Measurements from ENCODE around the gene PCMT1.

Gene PCMT1

DNA sequence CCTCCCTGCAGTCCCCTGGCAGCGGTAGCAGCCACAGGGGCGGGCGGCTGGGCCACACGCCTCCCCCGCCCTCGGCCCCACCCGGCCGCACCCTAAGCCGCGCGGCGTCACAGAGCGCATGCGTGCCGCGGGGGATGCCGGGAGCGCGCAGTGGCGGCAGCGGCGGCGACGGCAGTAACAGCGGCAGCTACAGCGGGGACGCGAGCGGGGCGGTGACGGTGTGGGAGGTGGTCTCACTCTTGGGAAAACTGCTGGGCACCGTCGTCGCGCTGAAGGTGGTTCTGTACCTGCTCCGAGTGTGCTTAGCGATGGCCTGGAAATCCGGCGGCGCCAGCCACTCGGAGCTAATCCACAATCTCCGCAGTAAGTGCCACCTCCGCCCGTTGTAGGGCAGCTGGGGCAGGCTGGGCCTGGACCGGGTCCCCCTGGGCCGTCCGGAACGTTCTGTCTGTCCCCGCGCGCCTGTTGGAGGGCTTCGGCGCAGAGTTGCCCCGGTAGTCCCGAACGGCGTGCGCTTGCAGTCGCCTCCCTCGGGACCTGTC, at the start of gene PCMT1:
TSS of gene PCMT1 (plus strand) at position 148 of the 542 bp plus-strand sequence. CDS start at position 309, 161 bp downstream.
- peak; percentile 52 for DNase-seq (ENCODE audit: low read depth, low spot score)
- no peaks in the 10 kb centered on the region for H3K27me3 ChIP-seq (ENCODE audit: control insufficient read depth, insufficient read depth, low read length)
- H3K36me3 ChIP-seq (ENCODE audit: control insufficient read depth, insufficient read depth, low read length): no peaks in the 10 kb centered on the region
- H3K4me1 ChIP-seq (ENCODE audit: control insufficient read depth, insufficient read depth, low read length): peaks cover 1% of the 10 kb centered on the region; the same call in 1 of the 2 replicates
- no peak within 1 kb of the TSS for H3K27ac ChIP-seq (ENCODE audit: low read length)
- WGBS (ENCODE audit: insufficient coverage, insufficient read length): no CpG with 5 or more reads among the region's 60 CpGs
- peak within 1 kb of the TSS; percentile 95 for H3K4me3 ChIP-seq (ENCODE audit: low read length)
- H3K9me3 ChIP-seq (ENCODE audit: control insufficient read depth, insufficient read depth, low read length): no peaks in the 10 kb centered on the region

DNA sequence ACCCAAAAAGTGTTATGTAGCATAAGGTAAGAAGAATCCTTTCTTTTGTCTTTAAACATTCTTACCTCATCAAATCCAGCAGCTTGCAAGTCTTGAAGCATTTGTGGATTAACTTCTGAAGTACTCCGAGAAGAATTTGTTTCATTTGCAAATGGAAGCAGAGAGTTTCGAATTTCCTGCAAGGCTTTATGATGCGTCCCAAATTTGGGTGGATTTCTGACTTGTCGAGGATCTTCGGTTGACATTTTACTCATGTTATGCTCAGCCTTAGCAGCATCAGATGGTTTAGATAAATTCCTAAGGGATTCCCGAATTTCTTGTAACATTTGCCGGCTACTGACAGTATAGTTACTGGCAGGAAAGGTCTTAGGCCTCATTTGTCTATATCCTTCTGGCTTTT, 47.8 kb upstream of the PCMT1 start:
- H3K27ac ChIP-seq (ENCODE audit: low read length): no peak overlapping the region
- H3K4me3 ChIP-seq (ENCODE audit: low read length): no peak overlapping the region
- no peaks in the 10 kb centered on the region for H3K9me3 ChIP-seq (ENCODE audit: control insufficient read depth, insufficient read depth, low read length)
- no peaks in the 10 kb centered on the region for H3K36me3 ChIP-seq (ENCODE audit: control insufficient read depth, insufficient read depth, low read length)
- no CpG with 5 or more reads among the region's 7 CpGs for WGBS (ENCODE audit: insufficient coverage, insufficient read length)
- H3K27me3 ChIP-seq (ENCODE audit: control insufficient read depth, insufficient read depth, low read length): no peaks in the 10 kb centered on the region
- H3K4me1 ChIP-seq (ENCODE audit: control insufficient read depth, insufficient read depth, low read length): no peaks in the 10 kb centered on the region
- peak; percentile 7 for DNase-seq (ENCODE audit: low read depth, low spot score)

DNA sequence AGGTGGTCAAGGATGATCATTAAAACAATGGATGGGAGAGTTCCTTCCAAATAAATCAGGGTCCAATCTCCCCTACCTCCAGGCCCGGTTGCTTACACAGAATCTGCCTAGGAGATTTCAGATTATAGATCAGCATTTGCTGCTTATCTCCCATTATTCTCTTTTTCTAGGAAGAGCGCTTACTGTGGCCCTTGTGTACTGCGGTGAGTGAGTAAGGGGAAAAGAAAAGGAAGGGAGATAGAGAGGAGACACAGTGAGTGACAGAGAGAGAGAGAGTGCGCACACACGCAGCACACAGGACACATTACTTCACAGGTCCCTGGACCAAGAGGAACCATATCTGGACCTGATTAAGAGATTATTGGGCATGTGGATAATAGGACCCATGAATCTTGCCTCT, 37.8 kb upstream of the PCMT1 start:
- Histone ChIP-seq H3K27ac (ENCODE audit: low read length) (no peak overlapping the region), H3K4me1 (ENCODE audit: control insufficient read depth, insufficient read depth, low read length) (peaks cover 2% of the 10 kb centered on the region; the same call in 1 of the 2 replicates), H3K9me3 (ENCODE audit: control insufficient read depth, insufficient read depth, low read length) (no peaks in the 10 kb centered on the region), H3K4me3 (ENCODE audit: low read length) (no peak overlapping the region), H3K27me3 (ENCODE audit: control insufficient read depth, insufficient read depth, low read length) (no peaks in the 10 kb centered on the region), H3K36me3 (ENCODE audit: control insufficient read depth, insufficient read depth, low read length) (no peaks in the 10 kb centered on the region; the same call in 1 of the 2 replicates)
- WGBS (ENCODE audit: insufficient coverage, insufficient read length): no CpG with 5 or more reads among the region's 5 CpGs
- DNase-seq (ENCODE audit: low read depth, low spot score): no peak

DNA sequence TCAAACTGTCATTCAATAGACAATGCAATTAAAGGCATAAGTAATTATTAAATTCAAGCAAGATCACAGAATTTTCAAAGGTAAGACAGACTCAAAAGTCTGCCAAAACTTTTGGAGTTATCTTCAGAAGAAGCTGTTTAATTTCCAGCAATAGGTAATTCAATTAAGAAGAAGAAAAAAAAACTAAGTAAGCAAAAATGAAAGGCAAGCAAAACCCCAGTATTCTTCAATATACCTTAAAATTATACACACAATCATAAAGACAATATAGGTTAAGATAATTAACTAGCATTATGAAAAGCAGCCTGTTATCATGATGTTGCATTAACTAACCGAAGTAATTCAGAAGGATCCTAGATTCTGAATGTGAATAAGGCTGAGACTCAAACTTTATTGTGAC, 35.1 kb upstream of the PCMT1 start:
- no peak for DNase-seq (ENCODE audit: low read depth, low spot score)
- WGBS (ENCODE audit: insufficient coverage, insufficient read length): no CpG with 5 or more reads among the region's 1 CpG
- Histone ChIP-seq H3K27ac (ENCODE audit: low read length) (no peak overlapping the region), H3K4me1 (ENCODE audit: control insufficient read depth, insufficient read depth, low read length) (no peaks in the 10 kb centered on the region), H3K9me3 (ENCODE audit: control insufficient read depth, insufficient read depth, low read length) (no peaks in the 10 kb centered on the region), H3K36me3 (ENCODE audit: control insufficient read depth, insufficient read depth, low read length) (no peaks in the 10 kb centered on the region; the same call in 1 of the 2 replicates), H3K4me3 (ENCODE audit: low read length) (no peak overlapping the region), H3K27me3 (ENCODE audit: control insufficient read depth, insufficient read depth, low read length) (no peaks in the 10 kb centered on the region)

DNA sequence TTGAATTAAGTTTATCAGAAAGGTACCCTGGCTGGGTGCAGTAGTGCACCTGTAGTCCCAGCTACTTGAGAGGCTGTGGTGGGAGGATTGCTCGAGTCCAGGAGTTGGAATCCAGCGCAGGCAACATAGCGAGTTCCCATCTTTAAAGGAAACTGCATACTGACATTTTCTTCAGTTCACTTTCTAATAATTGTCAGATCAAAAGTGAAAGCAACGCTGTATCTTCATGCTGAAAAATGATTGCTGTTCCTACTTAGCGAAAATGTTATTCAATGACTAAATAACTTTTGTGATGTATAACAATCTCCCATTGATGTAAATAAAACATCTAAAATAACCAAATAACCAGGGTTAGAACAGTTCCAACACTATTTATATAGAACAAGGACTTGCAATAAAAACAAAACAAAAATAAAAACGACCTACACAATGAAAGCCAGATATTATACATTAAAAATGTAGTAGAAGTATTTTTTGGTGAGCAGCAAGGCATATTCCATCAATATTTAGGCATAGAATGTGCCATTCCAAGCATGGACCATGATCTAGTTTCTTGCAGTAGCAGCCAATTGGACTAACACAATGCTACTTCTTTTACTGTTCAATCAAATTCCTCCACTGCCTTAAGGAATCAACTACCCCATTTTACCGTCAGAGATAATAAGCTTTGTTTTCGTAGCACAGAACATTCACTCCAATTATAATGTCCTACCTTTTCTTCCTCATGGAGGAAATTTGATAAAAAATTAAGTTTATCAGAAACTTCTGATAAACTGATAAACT, 33.2 kb upstream of the PCMT1 start:
- no CpG with 5 or more reads among the region's 8 CpGs for WGBS (ENCODE audit: insufficient coverage, insufficient read length)
- Histone ChIP-seq H3K36me3 (ENCODE audit: control insufficient read depth, insufficient read depth, low read length) (no peaks in the 10 kb centered on the region; the same call in 1 of the 2 replicates), H3K9me3 (ENCODE audit: control insufficient read depth, insufficient read depth, low read length) (no peaks in the 10 kb centered on the region), H3K27ac (ENCODE audit: low read length) (no peak overlapping the region), H3K4me1 (ENCODE audit: control insufficient read depth, insufficient read depth, low read length) (no peaks in the 10 kb centered on the region), H3K4me3 (ENCODE audit: low read length) (peak overlapping the region; percentile 28; the same call in 1 of the 2 replicates), H3K27me3 (ENCODE audit: control insufficient read depth, insufficient read depth, low read length) (no peaks in the 10 kb centered on the region)
- DNase-seq (ENCODE audit: low read depth, low spot score): no peak

DNA sequence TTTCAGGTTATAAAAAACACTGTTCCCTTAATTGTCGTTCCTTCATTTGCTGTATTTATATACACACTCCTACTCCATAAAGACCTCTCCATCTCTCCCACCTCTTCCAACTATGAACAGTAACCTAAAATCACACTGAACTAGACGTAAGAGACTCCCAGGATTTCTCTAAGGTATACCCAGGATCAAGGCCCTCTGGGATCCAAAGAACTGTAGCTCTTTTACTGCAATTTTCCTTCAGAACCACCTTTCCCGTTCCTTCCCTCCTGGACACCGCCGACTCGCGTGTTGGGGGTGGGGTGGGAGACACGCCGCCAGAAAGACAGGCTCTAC, 32.3 kb upstream of the PCMT1 start:
- DNase-seq (ENCODE audit: low read depth, low spot score): no peak
- no peaks in the 10 kb centered on the region for H3K9me3 ChIP-seq (ENCODE audit: control insufficient read depth, insufficient read depth, low read length)
- no peaks in the 10 kb centered on the region for H3K4me1 ChIP-seq (ENCODE audit: control insufficient read depth, insufficient read depth, low read length)
- H3K36me3 ChIP-seq (ENCODE audit: control insufficient read depth, insufficient read depth, low read length): no peaks in the 10 kb centered on the region; the same call in 1 of the 2 replicates
- peak overlapping the region; percentile 87 for H3K4me3 ChIP-seq (ENCODE audit: low read length)
- H3K27ac ChIP-seq (ENCODE audit: low read length): no peak overlapping the region
- WGBS (ENCODE audit: insufficient coverage, insufficient read length): no CpG with 5 or more reads among the region's 9 CpGs
- no peaks in the 10 kb centered on the region for H3K27me3 ChIP-seq (ENCODE audit: control insufficient read depth, insufficient read depth, low read length)

DNA sequence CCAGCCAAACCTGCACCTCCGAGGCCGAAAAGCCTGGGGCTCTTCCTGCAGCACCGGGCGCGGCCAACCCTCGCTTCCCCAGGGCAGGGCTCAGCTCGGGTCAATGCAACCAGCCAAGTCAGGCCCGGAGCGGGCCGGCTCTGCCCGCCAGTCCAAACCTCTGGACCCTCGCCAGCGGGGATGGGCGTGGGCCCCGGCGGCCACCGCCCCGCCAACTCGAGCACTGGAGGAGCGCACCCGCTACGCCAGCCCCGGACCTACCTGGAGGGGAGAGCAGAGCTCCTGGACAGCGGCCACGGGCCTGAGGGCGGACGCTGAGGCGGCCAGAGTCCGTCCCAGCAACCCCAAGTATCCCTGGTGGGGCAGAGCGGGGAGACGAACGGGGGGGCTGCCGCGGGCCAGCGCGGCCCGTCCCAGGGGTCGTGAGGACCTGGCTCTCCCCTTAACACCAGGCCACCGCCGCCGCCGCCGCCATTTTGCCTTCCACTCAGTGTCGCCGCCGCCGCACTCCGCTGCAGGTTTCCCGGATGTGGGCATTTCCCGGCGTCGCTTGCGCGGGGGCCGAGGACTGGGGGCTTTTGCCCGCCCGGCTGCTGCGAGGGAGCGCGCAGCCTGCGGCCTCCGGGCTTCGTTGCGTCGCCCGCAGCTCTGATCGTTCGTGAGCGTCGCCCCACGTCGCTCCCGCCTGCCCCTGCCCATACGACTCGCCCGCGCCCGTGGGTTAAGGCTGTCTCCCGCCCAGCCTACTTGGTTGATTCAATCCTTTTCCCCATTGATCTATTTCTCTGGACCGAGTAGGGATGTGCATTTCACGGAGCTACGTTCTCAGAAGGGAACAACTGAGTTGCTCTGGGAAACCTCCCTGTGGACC, 31.7 kb upstream of the PCMT1 start, which contains the start of gene LATS1:
TSS of gene LATS1 (minus strand) at position 514 of the 871 bp plus-strand sequence. CDS start 15,975 bp downstream, outside the sequence.
- no peaks in the 10 kb centered on the region for H3K4me1 ChIP-seq (ENCODE audit: control insufficient read depth, insufficient read depth, low read length)

DNA sequence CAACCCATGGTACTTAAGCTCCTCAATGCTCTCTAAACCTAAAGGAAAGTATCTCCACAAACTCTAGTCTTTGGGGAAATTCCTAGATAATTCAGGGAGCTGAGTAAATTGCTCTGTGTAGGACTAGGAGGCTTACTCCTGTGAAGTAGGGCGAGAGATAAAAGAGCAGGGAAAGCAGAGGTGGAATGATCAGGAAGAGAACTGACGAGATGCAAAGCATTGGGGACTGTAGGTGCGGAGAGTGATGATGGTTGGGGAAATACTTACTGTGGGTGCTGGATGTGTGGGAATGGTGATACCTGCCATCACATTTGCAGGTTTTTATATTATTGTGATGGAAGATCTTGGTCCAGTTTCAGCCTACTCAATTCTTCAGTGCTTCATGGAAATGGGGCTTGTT, 30.0 kb upstream of the PCMT1 start:
- DNase-seq (ENCODE audit: low read depth, low spot score): no peak
- Histone ChIP-seq H3K4me3 (ENCODE audit: low read length) (no peak overlapping the region), H3K27ac (ENCODE audit: low read length) (no peak overlapping the region), H3K9me3 (ENCODE audit: control insufficient read depth, insufficient read depth, low read length) (no peaks in the 10 kb centered on the region), H3K27me3 (ENCODE audit: control insufficient read depth, insufficient read depth, low read length) (no peaks in the 10 kb centered on the region), H3K36me3 (ENCODE audit: control insufficient read depth, insufficient read depth, low read length) (no peaks in the 10 kb centered on the region), H3K4me1 (ENCODE audit: control insufficient read depth, insufficient read depth, low read length) (no peaks in the 10 kb centered on the region)
- whole genome bisulfite sequencing (ENCODE audit: insufficient coverage, insufficient read length): 100% methylated on average over 1 of the region's 3 CpGs

More for the DNA sequence above, 31.7 kb upstream of the PCMT1 start, which contains the start of gene LATS1:
- H3K27me3 ChIP-seq (ENCODE audit: control insufficient read depth, insufficient read depth, low read length): no peaks in the 10 kb centered on the region
- no peaks in the 10 kb centered on the region for H3K36me3 ChIP-seq (ENCODE audit: control insufficient read depth, insufficient read depth, low read length)
- peak; percentile 41 for DNase-seq (ENCODE audit: low read depth, low spot score)
- no peaks in the 10 kb centered on the region for H3K9me3 ChIP-seq (ENCODE audit: control insufficient read depth, insufficient read depth, low read length)
- no peak within 1 kb of the TSS for H3K27ac ChIP-seq (ENCODE audit: low read length)
- WGBS (ENCODE audit: insufficient coverage, insufficient read length): no CpG with 5 or more reads among the region's 82 CpGs
- peak within 1 kb of the TSS; percentile 87 for H3K4me3 ChIP-seq (ENCODE audit: low read length)

DNA sequence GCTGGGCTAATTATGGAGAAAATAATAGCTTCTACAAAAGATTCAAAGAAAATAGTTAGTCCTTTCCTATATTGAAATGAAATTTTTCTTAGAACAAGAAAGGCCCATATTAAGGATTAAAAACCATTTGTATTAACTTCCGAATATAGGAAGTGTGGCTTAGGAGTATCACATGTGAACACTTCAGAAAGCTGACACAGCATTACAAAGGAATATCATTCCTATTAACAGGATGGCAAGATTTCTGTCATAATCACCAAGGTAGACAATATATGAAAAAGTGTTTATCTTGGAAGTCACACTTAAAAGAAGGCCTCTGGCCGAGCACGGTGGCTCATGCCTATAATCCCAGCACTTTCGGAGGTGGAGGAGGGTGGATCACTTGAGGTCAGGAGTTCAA, 26.3 kb upstream of the PCMT1 start:
- no peak for DNase-seq (ENCODE audit: low read depth, low spot score)
- no CpG with 5 or more reads among the region's 4 CpGs for WGBS (ENCODE audit: insufficient coverage, insufficient read length)
- Histone ChIP-seq H3K27me3 (ENCODE audit: control insufficient read depth, insufficient read depth, low read length) (no peaks in the 10 kb centered on the region), H3K27ac (ENCODE audit: low read length) (no peak overlapping the region), H3K4me3 (ENCODE audit: low read length) (no peak overlapping the region), H3K4me1 (ENCODE audit: control insufficient read depth, insufficient read depth, low read length) (no peaks in the 10 kb centered on the region), H3K36me3 (ENCODE audit: control insufficient read depth, insufficient read depth, low read length) (no peaks in the 10 kb centered on the region), H3K9me3 (ENCODE audit: control insufficient read depth, insufficient read depth, low read length) (no peaks in the 10 kb centered on the region)

DNA sequence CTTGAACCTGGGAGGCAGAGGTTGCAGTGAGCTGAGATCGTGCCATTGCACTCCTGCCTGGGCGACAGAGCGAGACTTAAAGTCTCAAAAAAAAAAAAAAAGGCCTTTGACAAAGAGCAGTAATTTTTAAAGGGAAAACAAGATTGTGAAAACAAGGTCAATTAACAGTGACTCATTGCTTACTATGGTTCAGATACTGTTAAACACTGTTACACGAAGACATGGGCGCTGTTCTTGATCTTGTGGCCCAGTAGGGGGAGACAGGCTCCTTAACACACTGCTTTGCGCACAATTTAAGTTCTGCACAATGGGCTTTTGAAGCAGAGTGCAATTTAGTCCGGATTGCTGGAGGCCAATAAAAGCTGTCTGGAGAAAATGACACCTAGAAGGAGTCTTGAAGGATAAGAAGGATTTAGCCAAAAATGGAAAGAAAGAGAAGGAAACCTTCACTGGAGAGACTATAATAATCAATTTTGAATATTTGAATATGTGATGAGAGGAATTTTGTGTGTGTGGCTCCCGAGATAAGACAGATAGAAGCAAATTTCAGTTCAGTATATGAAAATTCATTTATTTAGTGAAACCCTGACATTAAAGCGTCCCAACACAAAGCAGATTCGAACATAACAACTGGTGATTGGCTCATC, 25.6 kb upstream of the PCMT1 start:
- Histone ChIP-seq H3K4me1 (ENCODE audit: control insufficient read depth, insufficient read depth, low read length) (no peaks in the 10 kb centered on the region), H3K27ac (ENCODE audit: low read length) (no peak overlapping the region), H3K36me3 (ENCODE audit: control insufficient read depth, insufficient read depth, low read length) (peaks cover 3% of the 10 kb centered on the region; the same call in 1 of the 2 replicates), H3K4me3 (ENCODE audit: low read length) (no peak overlapping the region), H3K27me3 (ENCODE audit: control insufficient read depth, insufficient read depth, low read length) (no peaks in the 10 kb centered on the region), H3K9me3 (ENCODE audit: control insufficient read depth, insufficient read depth, low read length) (no peaks in the 10 kb centered on the region)
- DNase-seq (ENCODE audit: low read depth, low spot score): no peak
- 100% methylated on average over 1 of the region's 10 CpGs for WGBS (ENCODE audit: insufficient coverage, insufficient read length)
